Measurements from ENCODE around the gene PRKAA1. TPM values are rescaled to one million over a fixed set of nuclear protein-coding genes. Genes with fewer than 3 reads are reported as not detected.

PRKAA1 gene
- polyA plus RNA-seq, 2 of the 4 experiments (the other 2 are of a cell fraction): 51.5 to 107 TPM

DNA sequence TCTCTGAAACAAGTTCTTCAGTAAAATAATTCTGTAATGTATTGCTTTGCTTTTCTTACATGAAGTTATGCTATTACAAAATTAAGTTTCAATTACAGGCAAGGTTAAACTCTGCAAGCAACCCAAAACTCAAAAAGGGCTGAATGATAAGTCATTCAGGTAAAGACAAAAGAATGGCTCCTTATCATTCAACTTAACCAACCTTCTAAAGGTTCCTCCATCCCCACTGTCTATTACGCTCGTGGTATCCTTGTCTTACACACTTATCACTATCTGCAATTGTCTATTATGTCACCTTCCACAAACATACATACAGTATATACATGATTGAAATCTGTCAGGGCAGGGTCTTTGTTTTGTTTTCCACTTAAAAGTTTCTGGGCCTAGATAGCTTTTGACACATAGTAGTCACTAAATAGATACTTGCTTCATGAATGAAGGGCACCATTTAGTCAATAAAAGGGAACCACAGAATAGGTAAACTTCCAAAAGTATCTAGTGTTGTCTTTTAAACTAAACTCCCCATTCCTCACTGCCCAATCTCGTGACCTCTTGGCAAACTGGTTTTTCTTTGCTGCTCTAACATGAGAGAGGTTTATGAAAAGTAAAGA lies 30.0 kb upstream of the PRKAA1 start:
- ChIA-PET POLR2A (interaction anchor here (0.7 kb wide), 1 partner anchor 41 kb away, joined by 4 read pairs; no protein-coding TSS in a partner anchor), CTCF (no interaction called here)
- TF ChIP-seq MAZ (IDR thresholded peaks at IDR 0.05; ENCODE audit: borderline replicate concordance, low read depth, low read length): no peak
- TF ChIP-seq, protein P1, sequence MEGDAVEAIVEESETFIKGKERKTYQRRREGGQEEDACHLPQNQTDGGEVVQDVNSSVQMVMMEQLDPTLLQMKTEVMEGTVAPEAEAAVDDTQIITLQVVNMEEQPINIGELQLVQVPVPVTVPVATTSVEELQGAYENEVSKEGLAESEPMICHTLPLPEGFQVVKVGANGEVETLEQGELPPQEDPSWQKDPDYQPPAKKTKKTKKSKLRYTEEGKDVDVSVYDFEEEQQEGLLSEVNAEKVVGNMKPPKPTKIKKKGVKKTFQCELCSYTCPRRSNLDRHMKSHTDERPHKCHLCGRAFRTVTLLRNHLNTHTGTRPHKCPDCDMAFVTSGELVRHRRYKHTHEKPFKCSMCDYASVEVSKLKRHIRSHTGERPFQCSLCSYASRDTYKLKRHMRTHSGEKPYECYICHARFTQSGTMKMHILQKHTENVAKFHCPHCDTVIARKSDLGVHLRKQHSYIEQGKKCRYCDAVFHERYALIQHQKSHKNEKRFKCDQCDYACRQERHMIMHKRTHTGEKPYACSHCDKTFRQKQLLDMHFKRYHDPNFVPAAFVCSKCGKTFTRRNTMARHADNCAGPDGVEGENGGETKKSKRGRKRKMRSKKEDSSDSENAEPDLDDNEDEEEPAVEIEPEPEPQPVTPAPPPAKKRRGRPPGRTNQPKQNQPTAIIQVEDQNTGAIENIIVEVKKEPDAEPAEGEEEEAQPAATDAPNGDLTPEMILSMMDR (IDR thresholded peaks at IDR 0.05): no peak
- no peak for TF ChIP-seq EHF (CRISPR knock-in tag; IDR thresholded peaks at IDR 0.05)
- TF ChIP-seq MAFK (IDR thresholded peaks at IDR 0.05; ENCODE audit: partially characterized antibody): no peak
- TF ChIP-seq HEYL (CRISPR knock-in tag; IDR thresholded peaks at IDR 0.05): no peak
- TF ChIP-seq RNF2 (IDR thresholded peaks at IDR 0.05; ENCODE audit: borderline replicate concordance, low read depth): no peak
- TF ChIP-seq POLR2AphosphoS2 (conservative IDR thresholded peaks at IDR 0.05; ENCODE audit: low read length): peak; percentile 67; the same call in 1 of the 2 replicates
- peak; percentile 78 for TF ChIP-seq FOSB (CRISPR knock-in tag; IDR thresholded peaks at IDR 0.05)
- TF ChIP-seq ESRRA (IDR thresholded peaks at IDR 0.05; ENCODE audit: borderline replicate concordance, low read length): no peak
- WGBS (ENCODE audit: missing lambda C conversion rate): 95% methylated on average over 3 of the region's 3 CpGs
- Histone ChIP-seq H3K4me2 (no peak overlapping the region), H3K27ac (no peak overlapping the region), H3K4me3 (no peak overlapping the region), H3K4me1 (peaks cover 33% of the 10 kb centered on the region), H3K9me3 (no peaks in the 10 kb centered on the region)
- ATAC-seq: no peak
- no peak for DNase-seq (ENCODE audit: low read depth in 1 of 2, low spot score in 1 of 2)
- FAIRE-seq: no peak

DNA sequence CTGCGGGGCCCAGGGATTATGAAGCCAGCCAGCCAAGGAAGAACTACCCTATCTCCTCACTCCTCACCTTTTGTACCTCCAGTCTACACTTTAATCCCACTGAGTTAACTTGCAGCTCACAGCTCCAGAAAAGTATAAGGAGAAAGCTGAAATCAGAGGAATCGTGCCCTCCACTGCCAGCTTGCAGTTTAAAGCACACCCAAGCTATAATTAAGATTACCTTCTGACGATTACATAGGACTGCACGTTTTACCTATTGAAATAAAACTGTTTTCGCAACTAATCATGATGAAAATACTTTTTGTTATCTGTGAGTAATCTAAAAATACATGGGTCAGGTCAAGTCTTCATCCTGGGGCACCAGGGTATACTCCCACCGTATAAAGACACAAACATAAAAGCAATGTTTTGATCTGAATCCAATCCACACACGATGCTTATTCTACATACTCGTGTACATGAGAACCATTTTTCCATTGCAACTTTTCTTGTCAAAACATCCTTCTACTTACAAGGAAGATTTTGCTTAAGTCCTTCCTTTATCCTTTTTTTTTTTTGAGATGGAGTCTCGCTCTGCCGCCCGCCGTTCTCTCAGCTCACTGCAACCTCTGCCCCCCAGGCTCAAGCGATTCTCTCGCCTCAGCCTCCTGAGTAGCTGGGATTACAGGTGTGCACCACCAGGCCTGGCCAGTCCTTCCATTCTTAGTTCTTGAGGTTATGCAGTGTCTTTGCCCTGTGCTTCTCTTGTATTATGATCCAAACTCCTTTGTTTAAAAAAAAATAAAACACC lies 29.2 kb upstream of the PRKAA1 start:
- H3K4me3 ChIP-seq: no peak overlapping the region
- TF ChIP-seq CBX2 (IDR thresholded peaks at IDR 0.05; ENCODE audit: borderline replicate concordance, low read depth): no peak
- TF ChIP-seq HOXA7 (CRISPR knock-in tag; IDR thresholded peaks at IDR 0.05): peak; percentile 58
- TF ChIP-seq, protein P2, sequence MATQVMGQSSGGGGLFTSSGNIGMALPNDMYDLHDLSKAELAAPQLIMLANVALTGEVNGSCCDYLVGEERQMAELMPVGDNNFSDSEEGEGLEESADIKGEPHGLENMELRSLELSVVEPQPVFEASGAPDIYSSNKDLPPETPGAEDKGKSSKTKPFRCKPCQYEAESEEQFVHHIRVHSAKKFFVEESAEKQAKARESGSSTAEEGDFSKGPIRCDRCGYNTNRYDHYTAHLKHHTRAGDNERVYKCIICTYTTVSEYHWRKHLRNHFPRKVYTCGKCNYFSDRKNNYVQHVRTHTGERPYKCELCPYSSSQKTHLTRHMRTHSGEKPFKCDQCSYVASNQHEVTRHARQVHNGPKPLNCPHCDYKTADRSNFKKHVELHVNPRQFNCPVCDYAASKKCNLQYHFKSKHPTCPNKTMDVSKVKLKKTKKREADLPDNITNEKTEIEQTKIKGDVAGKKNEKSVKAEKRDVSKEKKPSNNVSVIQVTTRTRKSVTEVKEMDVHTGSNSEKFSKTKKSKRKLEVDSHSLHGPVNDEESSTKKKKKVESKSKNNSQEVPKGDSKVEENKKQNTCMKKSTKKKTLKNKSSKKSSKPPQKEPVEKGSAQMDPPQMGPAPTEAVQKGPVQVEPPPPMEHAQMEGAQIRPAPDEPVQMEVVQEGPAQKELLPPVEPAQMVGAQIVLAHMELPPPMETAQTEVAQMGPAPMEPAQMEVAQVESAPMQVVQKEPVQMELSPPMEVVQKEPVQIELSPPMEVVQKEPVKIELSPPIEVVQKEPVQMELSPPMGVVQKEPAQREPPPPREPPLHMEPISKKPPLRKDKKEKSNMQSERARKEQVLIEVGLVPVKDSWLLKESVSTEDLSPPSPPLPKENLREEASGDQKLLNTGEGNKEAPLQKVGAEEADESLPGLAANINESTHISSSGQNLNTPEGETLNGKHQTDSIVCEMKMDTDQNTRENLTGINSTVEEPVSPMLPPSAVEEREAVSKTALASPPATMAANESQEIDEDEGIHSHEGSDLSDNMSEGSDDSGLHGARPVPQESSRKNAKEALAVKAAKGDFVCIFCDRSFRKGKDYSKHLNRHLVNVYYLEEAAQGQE (IDR thresholded peaks at IDR 0.05): peak; percentile 25; the same call in 1 of the 2 replicates
- peaks cover 26% of the 10 kb centered on the region for H3K4me1 ChIP-seq
- FAIRE-seq (no peak), ATAC-seq (no peak), DNase-seq (ENCODE audit: low read depth in 1 of 2, low spot score in 1 of 2) (no peak)
- H3K9me3 ChIP-seq: no peaks in the 10 kb centered on the region
- CTCF ChIA-PET: no interaction called here
- no peak overlapping the region for H3K4me2 ChIP-seq
- H3K27ac ChIP-seq: no peak overlapping the region
- POLR2A ChIA-PET: interaction anchor here (0.7 kb wide), 1 partner anchor 40 kb away, joined by 4 read pairs; no protein-coding TSS in a partner anchor
- WGBS (ENCODE audit: missing lambda C conversion rate): 92% methylated on average over 14 of the region's 14 CpGs

DNA sequence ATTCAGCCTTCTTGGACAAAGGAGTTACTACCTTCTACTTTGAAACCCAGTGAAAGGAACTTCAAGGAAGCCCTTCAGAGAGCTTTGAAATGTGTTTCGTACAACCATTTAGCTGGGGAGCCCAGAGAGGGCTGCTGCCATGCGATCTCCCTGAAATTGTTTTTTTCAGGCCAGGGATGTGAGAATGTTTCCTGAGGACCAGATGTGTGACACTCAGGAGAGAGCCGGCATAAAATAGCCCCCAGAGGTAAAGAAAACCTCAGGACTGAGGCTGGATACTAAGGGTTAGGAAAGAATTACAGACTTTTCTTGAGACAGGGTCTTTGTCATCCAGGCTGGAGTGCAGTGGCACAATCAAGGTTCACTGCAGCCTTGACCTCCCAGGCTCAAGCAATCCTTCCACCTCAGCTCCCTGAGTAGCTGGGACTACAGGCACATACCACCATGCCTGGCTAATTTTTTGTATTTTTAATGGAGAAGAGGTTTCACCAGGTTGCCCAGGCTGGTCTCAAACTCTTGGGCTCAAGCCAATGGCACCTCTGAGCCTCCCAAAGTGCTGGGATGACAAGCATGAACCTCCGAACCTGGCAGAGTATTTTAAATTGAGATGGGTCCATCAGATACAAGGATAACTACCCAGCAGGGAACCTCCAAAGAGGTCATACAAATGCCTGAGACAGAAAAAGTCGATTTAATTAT lies 28.5 kb upstream of the PRKAA1 start:
- no peaks in the 10 kb centered on the region for H3K9me3 ChIP-seq
- POLR2A ChIA-PET: interaction anchor here (1.0 kb wide), 1 partner anchor 8 kb away, joined by 5 read pairs; the partner anchor contains the start of gene RPL37
- H3K4me1 ChIP-seq: peaks cover 19% of the 10 kb centered on the region
- DNase-seq (ENCODE audit: low read depth in 1 of 2, low spot score in 1 of 2) (no peak), ATAC-seq (no peak), FAIRE-seq (no peak)
- H3K4me2 ChIP-seq: no peak overlapping the region
- CTCF ChIA-PET: interaction anchor here (1.0 kb wide), 1 partner anchor 71 kb away, joined by 3 read pairs; the partner anchor contains the start of gene TTC33
- H3K27ac ChIP-seq: no peak overlapping the region
- WGBS (ENCODE audit: missing lambda C conversion rate): 93% methylated on average over 5 of the region's 5 CpGs
- no peak overlapping the region for H3K4me3 ChIP-seq
- TF ChIP-seq FOSB (CRISPR knock-in tag; IDR thresholded peaks at IDR 0.05): no peak
- TF ChIP-seq FOSL2 (IDR thresholded peaks at IDR 0.05): no peak
- TF ChIP-seq FOSL2 (CRISPR knock-in tag; IDR thresholded peaks at IDR 0.05): no peak
- TF ChIP-seq, protein P3, sequence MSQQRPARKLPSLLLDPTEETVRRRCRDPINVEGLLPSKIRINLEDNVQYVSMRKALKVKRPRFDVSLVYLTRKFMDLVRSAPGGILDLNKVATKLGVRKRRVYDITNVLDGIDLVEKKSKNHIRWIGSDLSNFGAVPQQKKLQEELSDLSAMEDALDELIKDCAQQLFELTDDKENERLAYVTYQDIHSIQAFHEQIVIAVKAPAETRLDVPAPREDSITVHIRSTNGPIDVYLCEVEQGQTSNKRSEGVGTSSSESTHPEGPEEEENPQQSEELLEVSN (IDR thresholded peaks at IDR 0.05; ENCODE audit: borderline replicate concordance, low read depth): no peak
- no peak for TF ChIP-seq JUN (IDR thresholded peaks at IDR 0.05)
- 0 out of 2 replicates have a peak, but pooled peaks have one; percentile 6 for TF ChIP-seq RARB (CRISPR knock-in tag; IDR thresholded peaks at IDR 0.05)
- TF ChIP-seq, protein P4, sequence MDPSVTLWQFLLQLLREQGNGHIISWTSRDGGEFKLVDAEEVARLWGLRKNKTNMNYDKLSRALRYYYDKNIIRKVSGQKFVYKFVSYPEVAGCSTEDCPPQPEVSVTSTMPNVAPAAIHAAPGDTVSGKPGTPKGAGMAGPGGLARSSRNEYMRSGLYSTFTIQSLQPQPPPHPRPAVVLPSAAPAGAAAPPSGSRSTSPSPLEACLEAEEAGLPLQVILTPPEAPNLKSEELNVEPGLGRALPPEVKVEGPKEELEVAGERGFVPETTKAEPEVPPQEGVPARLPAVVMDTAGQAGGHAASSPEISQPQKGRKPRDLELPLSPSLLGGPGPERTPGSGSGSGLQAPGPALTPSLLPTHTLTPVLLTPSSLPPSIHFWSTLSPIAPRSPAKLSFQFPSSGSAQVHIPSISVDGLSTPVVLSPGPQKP (IDR thresholded peaks at IDR 0.05; ENCODE audit: low read depth, low read length): no peak
- peak; percentile 41; the same call in 1 of the 2 replicates for TF ChIP-seq POLR2AphosphoS2 (conservative IDR thresholded peaks at IDR 0.05; ENCODE audit: low read length)
- no peak for TF ChIP-seq ESRRA (IDR thresholded peaks at IDR 0.05; ENCODE audit: borderline replicate concordance, low read length)
- TF ChIP-seq HOXA7 (CRISPR knock-in tag; IDR thresholded peaks at IDR 0.05): no peak
- TF ChIP-seq BHLHE40 (IDR thresholded peaks at IDR 0.05; ENCODE audit: low read depth, low read length): no peak
- TF ChIP-seq RCOR1 (IDR thresholded peaks at IDR 0.05; ENCODE audit: low read depth, low read length): no peak
- TF ChIP-seq, protein P5, sequence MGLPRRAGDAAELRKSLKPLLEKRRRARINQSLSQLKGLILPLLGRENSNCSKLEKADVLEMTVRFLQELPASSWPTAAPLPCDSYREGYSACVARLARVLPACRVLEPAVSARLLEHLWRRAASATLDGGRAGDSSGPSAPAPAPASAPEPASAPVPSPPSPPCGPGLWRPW (IDR thresholded peaks at IDR 0.05): no peak
- TF ChIP-seq MAFK (IDR thresholded peaks at IDR 0.05; ENCODE audit: partially characterized antibody): no peak

Measured in A549 (cell line).